Measurements from ENCODE around the gene GPATCH8. TPM values are rescaled to one million over a fixed set of nuclear protein-coding genes. Genes with fewer than 3 reads are reported as not detected.
"Not testable (repeated sequence)": the region's sequence is repeated elsewhere in the genome, so short reads cannot be mapped to it uniquely, and the experiment has no call there.

Gene GPATCH8
- total RNA-seq, 1 donor from 2014 or later: 25.1 TPM

DNA sequence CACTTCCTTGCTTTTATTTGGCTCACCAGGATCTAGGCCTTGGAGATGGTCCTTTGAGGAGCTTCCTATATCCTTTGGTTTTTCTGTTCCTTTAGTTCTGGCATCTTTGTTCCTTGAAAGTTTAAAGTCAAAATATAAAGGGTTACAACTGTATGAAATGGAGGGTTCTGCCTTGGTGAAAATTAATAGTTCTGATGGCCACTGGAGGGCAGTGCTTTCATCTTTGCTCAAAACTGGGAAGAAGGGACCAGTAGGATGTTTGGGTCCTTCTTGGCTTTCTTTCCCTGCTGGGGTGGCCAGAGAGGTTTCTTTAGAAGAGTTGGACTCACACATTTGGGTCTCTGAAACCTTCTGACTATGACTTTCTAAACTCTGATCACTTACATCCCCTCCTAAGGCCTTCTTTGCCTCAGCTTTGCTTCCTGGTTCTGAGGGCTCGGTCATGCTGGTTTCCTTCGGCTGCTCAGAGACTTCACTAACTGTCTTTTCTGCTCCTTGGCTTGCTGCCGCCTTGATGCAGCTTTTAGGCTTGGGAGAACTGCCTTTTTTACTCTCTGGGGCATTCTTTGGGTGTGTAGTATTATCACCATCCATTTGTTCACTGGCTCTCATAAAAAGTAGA, 102.9 kb downstream of the GPATCH8 start:
- Histone ChIP-seq H3K27ac (ENCODE audit: low read depth, low read length) (no peak overlapping the region), H3K4me3 (ENCODE audit: low read length in 3 of 3) (no peak overlapping the region), H3K9ac (ENCODE audit: low read depth in 1 of 3, low read length in 3 of 3) (no peak overlapping the region), H3K27me3 (ENCODE audit: control insufficient read depth in 3 of 3, insufficient read depth in 3 of 3, low read length in 3 of 3) (no peaks in the 10 kb centered on the region), H3K9me3 (ENCODE audit: control insufficient read depth in 3 of 3, low read length in 3 of 3) (no peaks in the 10 kb centered on the region), H3K36me3 (ENCODE audit: control insufficient read depth in 3 of 3, insufficient read depth in 3 of 3, low read length in 3 of 3) (peaks cover 35 to 60% (median 59%) of the 10 kb centered on the region in 3 donors), H3K4me1 (ENCODE audit: control insufficient read depth in 3 of 3, insufficient read depth in 3 of 3, low read length in 3 of 3) (no peaks in the 10 kb centered on the region)

- Histone ChIP-seq H3K9me3 (ENCODE audit: control insufficient read depth in 3 of 3, low read length in 3 of 3) (no peaks in the 10 kb centered on the region), H3K27me3 (ENCODE audit: control insufficient read depth in 3 of 3, insufficient read depth in 3 of 3, low read length in 3 of 3) (no peaks in the 10 kb centered on the region), H3K4me1 (ENCODE audit: control insufficient read depth in 3 of 3, insufficient read depth in 3 of 3, low read length in 3 of 3) (no peaks in the 10 kb centered on the region), H3K27ac (ENCODE audit: low read depth, low read length) (no peak overlapping the region), H3K36me3 (ENCODE audit: control insufficient read depth in 3 of 3, insufficient read depth in 3 of 3, low read length in 3 of 3) (peaks cover 35 to 59% (median 55%) of the 10 kb centered on the region in 3 donors), H3K9ac (ENCODE audit: low read depth in 1 of 3, low read length in 3 of 3) (no peak overlapping the region), H3K4me3 (ENCODE audit: low read length in 3 of 3) (no peak overlapping the region)
These were observed 104.2 kb downstream of the GPATCH8 start for GRCh38 chr17:44398692-44399691.

DNA sequence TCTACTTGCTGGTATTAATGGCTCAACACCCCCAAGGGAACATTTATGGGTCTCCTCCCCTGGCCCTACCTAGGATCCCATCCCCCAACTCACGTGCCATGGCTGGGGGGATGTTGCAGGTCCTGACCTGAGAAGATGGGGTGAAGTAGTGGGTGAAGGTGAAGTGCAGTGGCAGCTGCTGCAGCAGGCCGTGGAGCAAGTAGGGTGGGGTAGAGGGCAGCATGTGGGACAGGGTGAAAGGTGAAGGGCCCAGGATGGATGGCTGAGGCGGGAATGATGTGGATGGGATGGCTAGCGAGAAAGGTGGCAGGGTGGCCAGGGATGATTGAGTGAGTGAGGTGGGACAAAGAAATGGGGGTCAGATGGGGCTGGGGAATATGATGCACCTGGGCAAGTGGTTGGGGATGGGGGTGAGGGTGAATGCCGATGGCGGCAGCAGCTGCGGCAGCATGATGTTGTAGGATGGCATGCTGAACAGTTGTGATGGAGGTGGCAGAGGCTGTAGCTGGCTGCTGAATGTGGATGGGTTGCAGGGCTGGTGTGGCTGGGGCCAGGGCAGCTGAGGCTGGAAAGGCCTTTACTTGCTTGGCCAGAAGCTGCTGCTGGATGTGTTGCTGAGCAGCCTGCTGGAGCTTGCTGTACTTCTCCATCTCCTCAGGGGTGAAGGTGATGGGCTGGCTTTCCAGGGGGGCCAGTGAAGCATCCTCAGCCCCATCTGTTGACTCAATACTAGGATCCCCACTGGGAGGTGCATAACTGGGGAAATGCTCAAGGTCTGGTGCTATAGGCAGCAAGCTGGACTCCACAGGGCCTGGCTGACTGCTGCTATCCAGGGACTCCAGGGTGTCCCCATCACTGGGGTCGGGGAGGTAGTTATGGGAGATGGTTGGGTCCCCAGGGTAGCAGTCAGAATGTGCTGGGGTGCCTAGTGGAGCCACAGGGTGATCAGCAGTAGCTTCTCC, 105.4 kb downstream of the GPATCH8 start:
- Histone ChIP-seq H3K27ac (ENCODE audit: low read depth, low read length) (no peak overlapping the region), H3K9me3 (ENCODE audit: control insufficient read depth in 3 of 3, low read length in 3 of 3) (no peaks in the 10 kb centered on the region), H3K27me3 (ENCODE audit: control insufficient read depth in 3 of 3, insufficient read depth in 3 of 3, low read length in 3 of 3) (no peaks in the 10 kb centered on the region), H3K36me3 (ENCODE audit: control insufficient read depth in 3 of 3, insufficient read depth in 3 of 3, low read length in 3 of 3) (peaks cover 35 to 59% (median 47%) of the 10 kb centered on the region in 3 donors), H3K9ac (ENCODE audit: low read depth in 1 of 3, low read length in 3 of 3) (no peak overlapping the region), H3K4me1 (ENCODE audit: control insufficient read depth in 3 of 3, insufficient read depth in 3 of 3, low read length in 3 of 3) (no peaks in the 10 kb centered on the region), H3K4me3 (ENCODE audit: low read length in 3 of 3) (no peak overlapping the region)

DNA sequence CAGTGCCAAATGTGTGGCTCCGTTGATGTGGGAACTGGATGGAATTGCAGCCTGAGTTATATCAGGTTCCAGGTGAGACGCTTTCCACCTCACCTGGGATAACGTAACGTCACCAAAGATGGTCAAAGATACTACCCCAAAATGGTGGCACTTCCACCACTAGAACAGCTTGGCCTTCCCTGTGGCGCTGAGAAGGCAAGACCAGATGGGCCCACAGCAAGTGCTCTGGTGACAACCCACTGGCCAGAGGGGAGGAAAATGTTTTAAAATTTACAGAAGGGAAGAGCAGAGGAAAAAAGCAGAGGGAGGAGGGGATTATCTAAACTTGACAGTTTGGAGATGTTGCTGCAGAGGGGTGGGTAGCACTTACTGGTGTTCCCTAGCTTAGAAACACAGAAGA, 106.3 kb downstream of the GPATCH8 start:
- Histone ChIP-seq H3K9ac (ENCODE audit: low read depth in 1 of 3, low read length in 3 of 3) (no peak overlapping the region), H3K27ac (ENCODE audit: low read depth, low read length) (no peak overlapping the region), H3K27me3 (ENCODE audit: control insufficient read depth in 3 of 3, insufficient read depth in 3 of 3, low read length in 3 of 3) (no peaks in the 10 kb centered on the region), H3K4me1 (ENCODE audit: control insufficient read depth in 3 of 3, insufficient read depth in 3 of 3, low read length in 3 of 3) (no peaks in the 10 kb centered on the region), H3K36me3 (ENCODE audit: control insufficient read depth in 3 of 3, insufficient read depth in 3 of 3, low read length in 3 of 3) (peaks cover 35 to 56% (median 44%) of the 10 kb centered on the region in 3 donors), H3K4me3 (ENCODE audit: low read length in 3 of 3) (no peak overlapping the region), H3K9me3 (ENCODE audit: control insufficient read depth in 3 of 3, low read length in 3 of 3) (no peaks in the 10 kb centered on the region)

DNA sequence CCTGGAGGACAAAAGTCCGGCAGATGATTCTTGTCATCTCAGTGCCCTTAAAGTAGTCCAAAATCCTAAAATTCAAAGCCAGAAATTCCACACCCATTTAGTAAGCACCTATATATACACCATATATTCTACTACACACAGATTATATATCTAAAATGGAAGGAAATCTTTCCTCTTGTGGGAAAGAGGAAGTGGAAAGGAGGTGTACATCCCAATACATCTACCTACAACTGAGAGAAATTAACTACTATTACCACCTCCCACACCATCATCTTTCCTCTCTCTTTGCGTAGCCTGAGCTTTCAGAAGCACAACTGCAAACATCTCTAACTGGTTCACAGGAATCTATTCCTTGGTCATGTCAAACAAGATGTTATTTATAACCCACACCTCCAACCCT, 108.4 kb downstream of the GPATCH8 start:
- Histone ChIP-seq H3K4me3 (ENCODE audit: low read length in 3 of 3) (no peak overlapping the region), H3K4me1 (ENCODE audit: control insufficient read depth in 3 of 3, insufficient read depth in 3 of 3, low read length in 3 of 3) (no peaks in the 10 kb centered on the region), H3K36me3 (ENCODE audit: control insufficient read depth in 3 of 3, insufficient read depth in 3 of 3, low read length in 3 of 3) (peaks cover 26 to 38% (median 28%) of the 10 kb centered on the region in 3 donors), H3K27me3 (ENCODE audit: control insufficient read depth in 3 of 3, insufficient read depth in 3 of 3, low read length in 3 of 3) (no peaks in the 10 kb centered on the region), H3K27ac (ENCODE audit: low read depth, low read length) (no peak overlapping the region), H3K9ac (ENCODE audit: low read depth in 1 of 3, low read length in 3 of 3) (no peak overlapping the region), H3K9me3 (ENCODE audit: control insufficient read depth in 3 of 3, low read length in 3 of 3) (no peaks in the 10 kb centered on the region)

GRCh38 chr17:44394112-44394511, 109.1 kb downstream of the GPATCH8 start:
- H3K27me3 ChIP-seq (ENCODE audit: control insufficient read depth in 3 of 3, insufficient read depth in 3 of 3, low read length in 3 of 3); H3K9ac ChIP-seq (ENCODE audit: low read depth in 1 of 3, low read length in 3 of 3); H3K4me3 ChIP-seq (ENCODE audit: low read length in 3 of 3); H3K4me1 ChIP-seq (ENCODE audit: control insufficient read depth in 3 of 3, insufficient read depth in 3 of 3, low read length in 3 of 3); H3K27ac ChIP-seq (ENCODE audit: low read depth, low read length); H3K9me3 ChIP-seq (ENCODE audit: control insufficient read depth in 3 of 3, low read length in 3 of 3): not testable (repeated sequence)
- peaks cover 20 to 31% (median 21%) of the 10 kb centered on the region in 3 donors for H3K36me3 ChIP-seq (ENCODE audit: control insufficient read depth in 3 of 3, insufficient read depth in 3 of 3, low read length in 3 of 3)

GRCh38 chr17:44390250-44390870, 112.8 kb downstream of the GPATCH8 start:
- no peak overlapping the region for H3K9ac ChIP-seq (ENCODE audit: low read depth in 1 of 3, low read length in 3 of 3)
- no peaks in the 10 kb centered on the region for H3K9me3 ChIP-seq (ENCODE audit: control insufficient read depth in 3 of 3, low read length in 3 of 3)
- peaks cover 0 to 12% (median 11%) of the 10 kb centered on the region in 3 donors for H3K27me3 ChIP-seq (ENCODE audit: control insufficient read depth in 3 of 3, insufficient read depth in 3 of 3, low read length in 3 of 3)
- peaks cover 0 to 9% (median 6%) of the 10 kb centered on the region in 3 donors for H3K4me1 ChIP-seq (ENCODE audit: control insufficient read depth in 3 of 3, insufficient read depth in 3 of 3, low read length in 3 of 3)
- no peak overlapping the region for H3K4me3 ChIP-seq (ENCODE audit: low read length in 3 of 3)
- no peak overlapping the region for H3K27ac ChIP-seq (ENCODE audit: low read depth, low read length)
- H3K36me3 ChIP-seq (ENCODE audit: control insufficient read depth in 3 of 3, insufficient read depth in 3 of 3, low read length in 3 of 3): no peaks in the 10 kb centered on the region

- Histone ChIP-seq H3K9ac (ENCODE audit: low read depth in 1 of 3, low read length in 3 of 3) (no peak overlapping the region), H3K9me3 (ENCODE audit: control insufficient read depth in 3 of 3, low read length in 3 of 3) (no peaks in the 10 kb centered on the region), H3K36me3 (ENCODE audit: control insufficient read depth in 3 of 3, insufficient read depth in 3 of 3, low read length in 3 of 3) (no peaks in the 10 kb centered on the region), H3K4me1 (ENCODE audit: control insufficient read depth in 3 of 3, insufficient read depth in 3 of 3, low read length in 3 of 3) (peaks cover 4 to 14% (median 8%) of the 10 kb centered on the region in 3 donors), H3K4me3 (ENCODE audit: low read length in 3 of 3) (no peak overlapping the region), H3K27ac (ENCODE audit: low read depth, low read length) (no peak overlapping the region), H3K27me3 (ENCODE audit: control insufficient read depth in 3 of 3, insufficient read depth in 3 of 3, low read length in 3 of 3) (peaks cover 4 to 16% (median 15%) of the 10 kb centered on the region in 3 donors)
These were observed 113.4 kb downstream of the GPATCH8 start for GRCh38 chr17:44389723-44390202.

DNA sequence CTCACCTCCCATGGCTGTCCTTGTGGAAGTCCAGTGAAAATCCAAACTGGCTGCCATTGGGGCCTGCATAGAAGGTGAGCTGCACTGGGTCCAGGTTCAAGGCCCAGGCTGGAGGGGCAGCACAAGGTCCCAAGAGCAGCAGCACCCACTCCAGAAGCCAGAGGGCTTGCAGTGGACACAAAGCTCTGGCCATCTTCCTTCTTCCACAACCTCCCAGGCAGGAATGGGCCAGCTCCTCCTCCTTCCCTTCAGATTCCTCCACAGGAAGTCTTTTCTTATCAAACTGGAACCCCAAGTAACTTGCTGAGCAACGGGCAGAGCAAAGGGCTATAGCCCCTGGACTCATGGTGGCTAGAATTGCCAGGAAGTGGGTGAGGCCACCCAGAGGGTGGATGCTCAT, 113.9 kb downstream of the GPATCH8 start, which contains the start of gene ITGA2B:
TSS of gene ITGA2B (minus strand) at position 369 of the 400 bp plus-strand sequence. CDS start at position 193, 176 bp downstream.
- no peaks in the 10 kb centered on the region for H3K9me3 ChIP-seq (ENCODE audit: control insufficient read depth in 3 of 3, low read length in 3 of 3)
- H3K27me3 ChIP-seq (ENCODE audit: control insufficient read depth in 3 of 3, insufficient read depth in 3 of 3, low read length in 3 of 3): peaks cover 9 to 20% (median 20%) of the 10 kb centered on the region in 3 donors
- H3K9ac ChIP-seq (ENCODE audit: low read depth in 1 of 3, low read length in 3 of 3): no peak within 1 kb of the TSS
- no peak within 1 kb of the TSS for H3K27ac ChIP-seq (ENCODE audit: low read depth, low read length)
- peaks cover 6 to 19% (median 11%) of the 10 kb centered on the region in 3 donors for H3K4me1 ChIP-seq (ENCODE audit: control insufficient read depth in 3 of 3, insufficient read depth in 3 of 3, low read length in 3 of 3)
- H3K36me3 ChIP-seq (ENCODE audit: control insufficient read depth in 3 of 3, insufficient read depth in 3 of 3, low read length in 3 of 3): no peaks in the 10 kb centered on the region
- no peak within 1 kb of the TSS for H3K4me3 ChIP-seq (ENCODE audit: low read length in 3 of 3)

Data from skeletal muscle tissue (tissue), 4 donors.